ENCODE results near the gene APMAP.

Gene APMAP

DNA sequence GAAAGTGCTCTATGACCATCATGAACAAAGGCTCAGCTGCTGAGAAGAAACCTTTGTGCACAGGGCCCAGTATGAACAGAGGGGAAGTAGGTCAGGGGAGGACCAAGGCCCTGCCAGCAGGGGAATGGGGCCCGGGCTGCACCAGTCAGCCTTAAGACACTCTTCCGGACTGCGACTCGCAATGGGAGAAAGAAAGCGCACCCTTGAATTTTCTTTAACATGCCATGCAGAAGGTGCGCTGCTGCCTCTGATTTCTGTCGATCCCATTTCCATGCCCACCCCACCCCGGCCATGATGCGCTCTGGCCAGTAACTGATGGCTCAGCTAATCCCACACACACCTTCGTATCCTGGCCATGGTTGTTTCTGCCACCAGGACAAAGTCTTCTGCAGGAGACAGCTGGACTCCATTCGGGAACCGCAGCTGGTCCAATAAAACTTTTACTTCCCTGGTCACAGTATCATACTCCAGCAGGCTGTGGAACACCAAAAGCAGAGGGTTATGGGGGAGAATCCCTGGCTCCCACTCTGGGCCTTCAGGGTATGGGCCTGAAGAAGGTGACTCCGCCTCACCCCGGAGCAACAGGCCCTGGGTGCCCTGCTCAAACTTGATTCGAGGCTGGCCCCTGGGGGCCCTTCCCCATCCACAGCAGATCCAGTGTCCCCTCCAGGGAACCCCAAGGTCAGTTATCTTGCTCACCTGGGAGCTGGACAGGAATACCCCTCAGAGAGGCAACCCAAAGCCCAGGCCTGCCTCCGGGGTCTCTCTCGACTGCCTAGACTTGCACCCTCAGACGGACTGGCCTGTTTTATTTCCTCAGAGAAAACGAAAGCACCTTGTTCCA is 23.1 kb downstream of the APMAP start:
- Histone ChIP-seq H3K4me1 (ENCODE audit: control insufficient read depth, insufficient read depth, low read length) (no peaks in the 10 kb centered on the region), H3K36me3 (ENCODE audit: control insufficient read depth in 2 of 2, insufficient read depth in 1 of 2, low read length in 2 of 2) (peaks cover 0 to 86% of the 10 kb centered on the region in 2 experiments; a peak in 2 of 3 replicates), H3K9me3 (ENCODE audit: control insufficient read depth, insufficient read depth, low read depth, low read length) (no peaks in the 10 kb centered on the region), H3K27ac (ENCODE audit: extremely low read depth, low read depth, low read length) (no peak overlapping the region), H3K4me3 (ENCODE audit: low read depth, low read length) (no peak overlapping the region)
- TF ChIP-seq TCF7L2 (IDR thresholded peaks at IDR 0.05; ENCODE audit: borderline replicate concordance, low read depth, low read length) (no peak), ZBTB48 (tag by site-specific recombination; IDR thresholded peaks at IDR 0.05) (no peak), ZNF155 (tag by site-specific recombination; IDR thresholded peaks at IDR 0.05) (no peak), ZNF791 (tag by site-specific recombination; IDR thresholded peaks at IDR 0.05) (no peak), HOXD13 (CRISPR knock-in tag; IDR thresholded peaks at IDR 0.05; ENCODE audit: borderline replicate concordance) (no peak), GLIS2 (tag by site-specific recombination; IDR thresholded peaks at IDR 0.05) (no peak), ZNF121 (tag by site-specific recombination; IDR thresholded peaks at IDR 0.05) (no peak), ZNF837 (tag by site-specific recombination; IDR thresholded peaks at IDR 0.05) (no peak), ELK4 (IDR thresholded peaks at IDR 0.05; ENCODE audit: borderline replicate concordance, low read depth, low read length) (no peak), ZNF510 (tag by site-specific recombination; IDR thresholded peaks at IDR 0.05; ENCODE audit: insufficient replicate concordance) (no peak), ZNF239 (tag by site-specific recombination; IDR thresholded peaks at IDR 0.05) (no peak), ZNF292 (tag by site-specific recombination; IDR thresholded peaks at IDR 0.05; ENCODE audit: borderline replicate concordance, low read depth) (no peak), ZBTB21 (tag by site-specific recombination; IDR thresholded peaks at IDR 0.05) (no peak), GLI2 (tag by site-specific recombination; IDR thresholded peaks at IDR 0.05; ENCODE audit: borderline replicate concordance, low read depth) (no peak)
- TF ChIP-seq, protein P1, sequence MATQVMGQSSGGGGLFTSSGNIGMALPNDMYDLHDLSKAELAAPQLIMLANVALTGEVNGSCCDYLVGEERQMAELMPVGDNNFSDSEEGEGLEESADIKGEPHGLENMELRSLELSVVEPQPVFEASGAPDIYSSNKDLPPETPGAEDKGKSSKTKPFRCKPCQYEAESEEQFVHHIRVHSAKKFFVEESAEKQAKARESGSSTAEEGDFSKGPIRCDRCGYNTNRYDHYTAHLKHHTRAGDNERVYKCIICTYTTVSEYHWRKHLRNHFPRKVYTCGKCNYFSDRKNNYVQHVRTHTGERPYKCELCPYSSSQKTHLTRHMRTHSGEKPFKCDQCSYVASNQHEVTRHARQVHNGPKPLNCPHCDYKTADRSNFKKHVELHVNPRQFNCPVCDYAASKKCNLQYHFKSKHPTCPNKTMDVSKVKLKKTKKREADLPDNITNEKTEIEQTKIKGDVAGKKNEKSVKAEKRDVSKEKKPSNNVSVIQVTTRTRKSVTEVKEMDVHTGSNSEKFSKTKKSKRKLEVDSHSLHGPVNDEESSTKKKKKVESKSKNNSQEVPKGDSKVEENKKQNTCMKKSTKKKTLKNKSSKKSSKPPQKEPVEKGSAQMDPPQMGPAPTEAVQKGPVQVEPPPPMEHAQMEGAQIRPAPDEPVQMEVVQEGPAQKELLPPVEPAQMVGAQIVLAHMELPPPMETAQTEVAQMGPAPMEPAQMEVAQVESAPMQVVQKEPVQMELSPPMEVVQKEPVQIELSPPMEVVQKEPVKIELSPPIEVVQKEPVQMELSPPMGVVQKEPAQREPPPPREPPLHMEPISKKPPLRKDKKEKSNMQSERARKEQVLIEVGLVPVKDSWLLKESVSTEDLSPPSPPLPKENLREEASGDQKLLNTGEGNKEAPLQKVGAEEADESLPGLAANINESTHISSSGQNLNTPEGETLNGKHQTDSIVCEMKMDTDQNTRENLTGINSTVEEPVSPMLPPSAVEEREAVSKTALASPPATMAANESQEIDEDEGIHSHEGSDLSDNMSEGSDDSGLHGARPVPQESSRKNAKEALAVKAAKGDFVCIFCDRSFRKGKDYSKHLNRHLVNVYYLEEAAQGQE (tag by site-specific recombination; IDR thresholded peaks at IDR 0.05) = no peak
- ChIA-PET CTCF (no interaction called here), POLR2A (no interaction called here)

GRCh38 chr20:24968278-24968800 is 24.2 kb downstream of the APMAP start:
- Histone ChIP-seq H3K4me1 (ENCODE audit: control insufficient read depth, insufficient read depth, low read length) (no peaks in the 10 kb centered on the region), H3K9me3 (ENCODE audit: control insufficient read depth, insufficient read depth, low read depth, low read length) (no peaks in the 10 kb centered on the region), H3K27ac (ENCODE audit: extremely low read depth, low read depth, low read length) (no peak overlapping the region), H3K4me3 (ENCODE audit: low read depth, low read length) (no peak overlapping the region), H3K36me3 (ENCODE audit: control insufficient read depth in 2 of 2, insufficient read depth in 1 of 2, low read length in 2 of 2) (peaks cover 0 to 91% of the 10 kb centered on the region in 2 experiments; a peak in 2 of 3 replicates)
- TF ChIP-seq ZNF112 (tag by site-specific recombination; IDR thresholded peaks at IDR 0.05) (no peak), BCL11A (tag by site-specific recombination; IDR thresholded peaks at IDR 0.05; ENCODE audit: low read depth) (no peak), PBX3 (CRISPR knock-in tag; IDR thresholded peaks at IDR 0.05) (no peak), ZFP41 (tag by site-specific recombination; IDR thresholded peaks at IDR 0.05; ENCODE audit: borderline replicate concordance) (no peak), HOXD13 (CRISPR knock-in tag; IDR thresholded peaks at IDR 0.05; ENCODE audit: borderline replicate concordance) (no peak), ZSCAN4 (tag by site-specific recombination; IDR thresholded peaks at IDR 0.05) (no peak), ZNF416 (tag by site-specific recombination; IDR thresholded peaks at IDR 0.05) (no peak), ZFP37 (tag by site-specific recombination; IDR thresholded peaks at IDR 0.05) (no peak)
- POLR2A ChIA-PET = no interaction called here
- CTCF ChIA-PET = interaction anchor here (1.0 kb wide), 1 partner anchor 10 kb away, joined by 3 read pairs; no protein-coding TSS in a partner anchor

All from HEK293 (cell line).